H54 (cell line): ENCODE measurements around the gene ADAMTSL3.

ENCODE experiments used
- DNase-seq: peaks from one replicate; pipeline ENCODE4 v3.0.0; 2011; ENCODE audit warnings: low spot score, mixed read lengths; ENCODE audit not compliant: insufficient read length
- FAIRE-seq: peaks from 3 replicates; lab custom pipeline; 2011; peaks lifted over from hg19 to GRCh38; lab: Jason Lieb, UNC
- POLR2A ChIP-seq: IDR thresholded peaks from 2 replicates; pipeline ENCODE4 v1.6.1; 2011; ENCODE audit warnings: low read depth, mild to moderate bottlenecking, low read length

Gene ADAMTSL3

GRCh38 chr15:83833569-83833968, 179.6 kb downstream of the ADAMTSL3 start:
- TF ChIP-seq POLR2A = no peak
- DNase-seq (no peak), FAIRE-seq (no peak)

- TF ChIP-seq POLR2A = no peak
- no peak for FAIRE-seq
- no peak for DNase-seq
Measured at GRCh38 chr15:83835479-83835878, 181.6 kb downstream of the ADAMTSL3 start.

GRCh38 chr15:83837945-83838571, 184.1 kb downstream of the ADAMTSL3 start:
- TF ChIP-seq POLR2A = no peak
- FAIRE-seq (no peak), DNase-seq (peak; percentile 5)

GRCh38 chr15:83838763-83839162, 184.8 kb downstream of the ADAMTSL3 start:
- TF ChIP-seq POLR2A = no peak
- FAIRE-seq (no peak), DNase-seq (no peak)

- DNase-seq (no peak), FAIRE-seq (no peak)
- TF ChIP-seq POLR2A = no peak
Measured at GRCh38 chr15:83842281-83842680, 188.4 kb downstream of the ADAMTSL3 start.

GRCh38 chr15:83843471-83843871, 189.5 kb downstream of the ADAMTSL3 start:
- no peak for TF ChIP-seq POLR2A
- no peak for DNase-seq
- no peak for FAIRE-seq

- DNase-seq (no peak), FAIRE-seq (no peak)
Measured at GRCh38 chr15:83844742-83845141, 190.8 kb downstream of the ADAMTSL3 start.

GRCh38 chr15:83845230-83845629, 191.3 kb downstream of the ADAMTSL3 start:
- FAIRE-seq = no peak
- DNase-seq = no peak
- TF ChIP-seq POLR2A = no peak

More at GRCh38 chr15:83844742-83845141, 190.8 kb downstream of the ADAMTSL3 start:
- TF ChIP-seq POLR2A = no peak

GRCh38 chr15:83846847-83847246, 192.9 kb downstream of the ADAMTSL3 start:
- TF ChIP-seq POLR2A = no peak
- FAIRE-seq = no peak
- no peak for DNase-seq

GRCh38 chr15:83848315-83849050, 194.6 kb downstream of the ADAMTSL3 start:
- TF ChIP-seq POLR2A = no peak
- peak; percentile 3 for DNase-seq
- peak; percentile 20 for FAIRE-seq

GRCh38 chr15:83850015-83850414, 196.1 kb downstream of the ADAMTSL3 start:
- DNase-seq (no peak), FAIRE-seq (no peak)
- TF ChIP-seq POLR2A = no peak

- FAIRE-seq = no peak
Measured at GRCh38 chr15:83850501-83851245, 196.8 kb downstream of the ADAMTSL3 start.

GRCh38 chr15:83853232-83853631, 199.3 kb downstream of the ADAMTSL3 start:
- FAIRE-seq (no peak), DNase-seq (no peak)
- no peak for TF ChIP-seq POLR2A

More at GRCh38 chr15:83850501-83851245, 196.8 kb downstream of the ADAMTSL3 start:
- no peak for DNase-seq
- no peak for TF ChIP-seq POLR2A

GRCh38 chr15:83854321-83854720, 200.4 kb downstream of the ADAMTSL3 start:
- FAIRE-seq (no peak), DNase-seq (no peak)
- TF ChIP-seq POLR2A = no peak
